ENCODE results near the gene RHBG. TPM values are rescaled to one million over a fixed set of nuclear protein-coding genes. Genes with fewer than 3 reads are reported as not detected.

Gene RHBG
- polyA plus RNA-seq, 4 donors = 0.26 to 26.3 (median 10.4) TPM

DNA sequence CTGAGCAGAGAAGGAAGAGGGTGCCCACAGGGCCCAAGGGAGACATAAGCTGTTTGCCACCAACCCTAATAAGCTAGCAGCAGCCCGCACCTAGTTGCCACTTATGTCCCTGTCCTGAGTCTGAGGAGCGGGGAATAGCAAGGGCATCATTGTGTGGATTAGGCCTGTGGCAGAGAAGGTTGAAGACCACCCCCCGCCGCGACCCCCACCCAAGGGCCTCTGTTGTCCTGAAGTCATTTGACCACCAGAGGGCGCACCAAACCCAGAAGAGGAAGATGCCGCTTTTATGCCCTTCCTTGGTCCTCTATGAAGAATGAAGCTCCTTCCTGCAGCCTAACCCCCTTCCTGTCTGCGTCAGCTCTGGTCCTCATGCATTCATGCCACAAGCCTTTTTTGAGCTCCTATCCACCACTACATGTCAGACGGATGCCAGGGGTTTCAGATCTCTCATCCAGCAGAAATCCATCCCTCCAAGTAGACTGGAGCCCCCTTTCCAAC lies 16.6 kb downstream of the RHBG start:
- DNase-seq (ENCODE audit: low read depth in 4 of 4, low spot score in 3 of 4) = peak in 1 of 4 donors; percentile 52

DNA sequence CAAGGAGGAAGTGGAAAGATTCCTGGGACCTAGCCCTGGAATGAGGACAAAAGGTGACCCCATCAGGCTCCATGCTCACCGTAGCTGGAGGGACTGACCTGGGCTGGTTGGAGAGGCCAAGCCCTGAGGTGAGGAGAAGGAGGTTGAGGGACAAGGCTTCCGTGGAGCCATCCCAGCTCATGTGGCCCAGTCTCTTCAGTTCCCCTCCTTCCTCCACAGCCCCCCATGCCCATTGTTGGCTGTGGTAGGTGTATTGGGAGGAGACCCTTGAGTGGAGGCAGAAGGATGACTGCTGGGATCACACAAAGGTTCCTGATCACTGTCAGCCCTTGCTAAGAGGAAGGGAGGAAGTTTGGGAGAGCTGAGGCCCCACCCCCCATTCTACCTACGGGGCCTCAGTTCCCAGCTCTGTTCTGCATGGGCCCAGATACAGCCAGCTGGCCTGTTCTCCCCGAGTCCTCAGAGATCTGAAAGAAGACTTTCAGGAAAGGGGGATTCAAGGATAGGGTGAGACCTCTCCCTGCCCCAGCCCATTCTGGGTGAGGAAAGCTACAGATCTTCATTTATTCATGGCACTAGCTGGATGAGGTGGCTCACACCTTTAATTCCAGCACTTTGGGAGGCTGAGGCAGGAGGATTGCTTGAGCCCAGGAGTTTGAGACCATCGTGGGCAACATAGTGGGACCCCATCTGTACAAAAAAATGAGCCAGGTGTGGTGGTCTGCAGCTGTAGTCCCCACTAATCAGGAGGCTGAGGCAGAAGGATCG lies 17.3 kb downstream of the RHBG start:
- no peak for DNase-seq (ENCODE audit: low read depth in 4 of 4, low spot score in 3 of 4)

DNA sequence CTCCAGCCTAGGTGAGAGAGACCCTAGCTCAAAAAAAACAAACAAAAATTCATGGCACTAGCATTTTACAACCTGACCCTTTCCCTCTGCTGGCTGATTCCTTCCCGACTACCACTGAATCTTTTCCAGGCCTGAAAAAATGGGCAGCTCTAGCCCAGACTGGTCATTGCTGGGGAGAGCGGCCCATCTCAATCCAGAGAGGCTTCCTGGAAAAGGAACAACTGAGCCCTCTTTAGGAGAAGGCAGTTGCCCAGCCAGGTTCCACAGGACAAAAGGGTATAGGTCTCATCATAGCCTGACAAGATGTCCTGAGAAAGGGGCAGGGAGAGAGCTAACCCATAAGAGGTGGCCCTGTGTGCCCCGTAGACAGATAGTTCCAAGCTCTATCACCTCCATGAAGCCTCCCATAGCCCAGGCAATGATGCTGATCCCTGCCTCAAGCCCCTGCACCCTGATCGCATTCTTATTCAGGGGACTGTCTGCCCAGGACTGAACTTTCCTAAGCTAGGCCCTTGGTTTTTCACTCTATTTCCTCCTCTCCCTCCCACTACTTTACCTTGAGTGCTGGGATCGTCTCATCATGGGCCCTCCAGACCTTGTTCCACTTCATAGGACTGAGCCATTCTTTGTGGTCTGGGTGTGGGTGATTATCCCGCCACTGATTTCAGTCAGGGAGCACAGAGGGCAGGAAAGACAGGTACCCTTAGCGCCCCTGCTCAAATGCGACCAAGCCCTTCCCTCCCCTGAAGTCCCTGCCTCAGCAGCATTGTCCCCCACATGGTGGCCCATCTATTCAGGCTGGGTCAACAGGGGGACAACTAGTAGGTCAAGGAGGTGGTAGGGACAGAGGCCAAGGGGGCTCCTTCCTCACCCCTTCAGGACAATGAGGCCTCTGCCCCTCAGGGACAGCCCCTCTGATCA lies 18.2 kb downstream of the RHBG start:
- DNase-seq (ENCODE audit: low read depth in 4 of 4, low spot score in 3 of 4) = no peak

DNA sequence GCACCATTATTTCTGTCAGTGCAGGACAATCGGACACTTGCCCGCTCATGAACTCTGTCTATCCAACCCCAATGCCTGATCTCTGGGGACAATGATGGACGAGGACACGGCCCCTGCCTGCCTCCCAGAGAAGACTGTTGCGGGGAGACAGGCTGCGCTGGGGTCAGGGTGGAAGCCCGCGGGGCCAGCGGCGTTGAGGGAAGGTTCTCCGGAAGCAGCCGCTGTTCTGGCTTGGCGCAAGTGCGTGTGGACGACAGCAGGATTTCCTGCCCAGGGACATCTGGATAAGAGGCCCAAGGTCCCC lies 18.8 kb downstream of the RHBG start:
- no peak for DNase-seq (ENCODE audit: low read depth in 4 of 4, low spot score in 3 of 4)

DNA sequence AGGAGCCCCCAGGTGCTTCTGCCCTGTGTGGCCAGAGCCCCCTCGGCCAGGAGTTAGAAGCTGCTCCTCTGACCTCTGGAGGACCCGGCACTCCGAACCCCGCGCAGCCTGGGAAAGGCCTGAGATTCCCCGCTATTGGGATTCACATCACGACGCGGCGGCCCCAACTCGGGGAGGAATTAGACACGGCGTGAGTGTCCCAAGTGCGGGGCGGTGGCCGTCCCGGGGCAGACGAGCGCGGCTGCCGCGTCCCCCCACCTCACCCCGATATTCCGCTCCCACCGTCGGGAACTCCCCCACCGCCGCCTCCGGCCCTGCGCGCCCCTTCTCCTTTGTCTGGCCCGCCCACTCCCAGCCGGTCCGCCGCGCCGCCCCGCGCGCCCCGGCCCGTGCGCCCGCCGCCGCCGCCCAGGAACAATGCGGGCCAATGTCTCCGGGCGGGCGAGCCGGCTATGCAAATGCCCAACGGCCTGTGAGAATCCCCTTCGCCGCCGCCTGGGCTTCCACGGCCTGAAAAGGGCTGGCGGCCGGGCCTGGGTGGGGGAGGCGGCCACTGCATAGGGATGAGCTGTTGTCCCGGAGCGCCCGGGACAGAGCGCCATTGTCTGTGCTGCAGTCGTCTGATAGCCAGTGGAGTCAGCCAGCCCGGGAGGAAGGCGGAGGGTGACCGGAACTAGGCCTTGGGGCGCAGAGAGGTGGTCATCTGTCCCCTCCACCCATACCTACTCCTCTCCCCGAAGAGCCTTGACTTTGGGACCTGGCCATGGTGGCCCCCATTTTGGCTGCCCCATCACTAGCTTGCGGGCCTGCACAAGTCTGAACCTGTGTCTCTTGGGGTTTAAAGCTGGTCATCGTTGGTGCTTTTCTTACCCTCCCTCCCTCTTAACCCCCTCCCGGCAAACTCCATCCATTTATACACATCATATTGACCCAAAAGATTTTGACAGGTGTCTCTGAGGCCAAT lies 19.4 kb downstream of the RHBG start:
- no peak for DNase-seq (ENCODE audit: low read depth in 4 of 4, low spot score in 3 of 4)

DNA sequence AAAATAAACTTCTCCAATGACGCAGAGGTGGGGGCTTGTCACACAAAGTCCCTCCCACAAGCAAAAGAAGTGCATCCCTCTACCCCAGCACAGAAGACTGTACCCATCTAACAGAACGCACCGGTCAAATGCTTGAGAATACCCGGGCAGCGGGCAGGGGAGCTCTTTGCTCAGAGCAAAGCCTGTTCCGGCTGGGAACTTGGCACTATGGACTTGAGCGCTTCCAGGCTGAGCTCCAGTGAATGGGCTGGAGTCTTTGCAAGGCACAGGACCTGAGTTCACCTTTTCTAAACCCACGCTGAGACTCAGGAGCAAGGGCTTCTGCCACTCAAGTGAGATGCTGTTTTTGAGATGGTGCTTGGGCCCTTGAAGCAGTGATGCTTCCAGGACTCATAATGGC lies 20.3 kb downstream of the RHBG start:
- no peak for DNase-seq (ENCODE audit: low read depth in 4 of 4, low spot score in 3 of 4)

DNA sequence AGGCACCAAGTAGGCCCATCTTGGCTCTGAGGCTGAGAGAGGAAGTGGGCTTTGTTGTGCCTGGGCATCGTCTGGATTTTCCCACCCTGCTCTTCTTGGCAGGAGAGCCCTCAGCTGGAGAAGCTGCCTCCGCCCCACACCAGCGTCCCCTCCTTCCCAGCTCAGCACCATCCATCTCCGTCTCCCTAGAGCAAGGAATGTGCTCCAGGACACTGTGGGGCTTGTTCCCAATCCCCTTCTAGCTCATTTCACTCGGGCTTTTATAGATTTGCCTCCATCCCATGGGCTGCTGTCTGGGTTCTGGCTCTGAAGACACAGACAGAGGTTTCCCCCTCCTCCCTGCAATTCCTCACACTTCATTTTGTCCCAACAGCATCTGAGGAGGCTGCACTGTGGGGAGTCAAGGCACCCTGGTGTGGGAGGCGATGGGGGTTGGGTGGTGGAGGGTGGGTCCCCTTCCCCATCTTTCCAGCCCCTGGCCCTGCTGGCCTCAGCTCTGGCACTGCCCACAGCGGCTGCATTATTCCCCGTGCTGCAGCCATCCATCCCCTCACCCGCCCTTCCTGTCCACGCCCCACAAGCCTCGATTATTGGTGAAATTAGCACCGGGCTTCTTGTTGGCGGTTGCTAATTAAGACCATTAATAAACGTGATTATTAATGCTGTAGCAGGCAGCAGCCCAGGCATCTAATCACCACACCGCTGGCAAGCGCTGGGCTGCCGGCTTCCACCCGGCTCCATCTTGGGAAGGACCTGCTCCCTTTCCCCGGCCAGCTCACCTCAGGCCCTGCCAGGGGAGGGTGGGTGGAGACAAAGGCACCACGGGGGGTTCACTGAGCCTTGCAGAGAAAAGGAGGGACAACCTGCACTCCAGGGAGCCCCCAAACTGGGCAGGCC lies 21.7 kb downstream of the RHBG start:
- DNase-seq (ENCODE audit: low read depth in 4 of 4, low spot score in 3 of 4) = no peak

DNA sequence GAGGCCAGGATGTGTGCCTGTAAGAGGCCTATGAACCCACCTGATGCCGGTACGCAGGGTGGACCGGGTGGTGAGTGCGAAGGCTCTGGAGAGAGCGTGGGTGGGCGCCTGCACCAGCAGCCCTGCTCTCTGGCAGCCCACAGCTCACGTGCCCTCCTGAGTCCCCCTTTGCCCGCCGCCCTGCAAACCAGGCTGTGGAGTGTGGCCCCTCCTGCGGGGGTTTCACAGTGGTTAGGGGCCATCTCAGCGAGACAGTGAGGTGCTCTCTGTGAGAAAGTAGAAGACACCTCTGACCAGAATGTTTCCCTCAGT lies 22.3 kb downstream of the RHBG start:
- no peak for DNase-seq (ENCODE audit: low read depth in 4 of 4, low spot score in 3 of 4)

DNA sequence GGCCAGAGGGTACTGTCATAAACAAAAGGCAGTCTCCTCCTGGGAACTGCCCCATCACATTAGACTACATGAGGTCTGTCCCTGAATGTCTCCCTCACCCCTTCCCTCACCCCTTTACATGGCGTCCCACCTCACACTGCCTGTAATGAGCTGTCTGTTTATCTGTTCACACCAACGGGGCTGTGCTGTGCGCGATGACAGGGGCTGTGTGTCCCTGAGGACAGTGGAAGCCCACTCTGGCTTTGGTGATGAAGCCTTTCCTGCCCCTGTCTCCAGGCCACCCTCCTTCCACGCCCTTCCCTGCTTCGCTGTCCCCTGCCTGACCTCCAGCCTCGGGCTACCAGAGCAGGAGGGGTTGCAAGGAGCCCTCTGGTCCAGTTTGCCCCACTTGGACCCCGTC lies 22.7 kb downstream of the RHBG start:
- DNase-seq (ENCODE audit: low read depth in 4 of 4, low spot score in 3 of 4) = no peak

DNA sequence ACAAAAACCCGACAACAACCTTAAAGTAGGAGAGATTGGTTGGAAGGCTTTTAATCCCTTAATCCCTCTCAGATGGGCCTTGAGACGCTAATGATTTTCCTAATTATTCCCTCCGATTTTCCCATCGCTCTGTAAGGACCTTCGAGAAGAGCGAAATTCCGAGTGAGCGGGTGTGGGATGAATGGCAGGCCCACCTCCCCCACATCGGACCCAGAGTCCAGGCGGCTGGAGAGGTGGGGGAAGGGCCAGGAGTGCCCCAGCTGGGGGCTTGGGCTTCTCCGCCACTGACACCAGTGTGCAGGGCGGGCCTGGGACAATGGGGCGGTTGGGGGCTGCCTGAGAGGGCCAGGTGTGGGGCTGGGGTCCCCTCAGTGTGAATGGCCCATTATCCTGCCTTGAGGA lies 23.4 kb downstream of the RHBG start:
- no peak for DNase-seq (ENCODE audit: low read depth in 4 of 4, low spot score in 3 of 4)

DNA sequence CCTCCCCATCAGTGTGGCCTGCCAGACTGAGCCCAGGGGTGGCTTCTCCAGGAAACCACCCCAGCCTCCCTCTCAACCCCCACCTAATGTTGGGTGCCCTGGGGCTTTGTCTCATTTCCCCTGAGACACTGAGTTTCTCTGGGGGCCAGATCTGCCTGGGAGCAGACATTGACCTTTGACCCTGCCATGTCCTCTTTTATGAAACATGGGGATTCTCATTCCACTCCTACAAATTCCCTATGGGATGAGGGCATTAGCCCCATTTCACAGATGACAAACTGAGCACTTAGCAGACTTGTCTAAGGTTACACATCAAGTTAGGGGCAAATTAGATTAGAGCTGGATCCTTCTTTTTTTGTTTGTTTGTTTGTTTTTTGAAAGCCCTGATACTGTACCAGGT lies 24.1 kb downstream of the RHBG start:
- no peak for DNase-seq (ENCODE audit: low read depth in 4 of 4, low spot score in 3 of 4)

DNA sequence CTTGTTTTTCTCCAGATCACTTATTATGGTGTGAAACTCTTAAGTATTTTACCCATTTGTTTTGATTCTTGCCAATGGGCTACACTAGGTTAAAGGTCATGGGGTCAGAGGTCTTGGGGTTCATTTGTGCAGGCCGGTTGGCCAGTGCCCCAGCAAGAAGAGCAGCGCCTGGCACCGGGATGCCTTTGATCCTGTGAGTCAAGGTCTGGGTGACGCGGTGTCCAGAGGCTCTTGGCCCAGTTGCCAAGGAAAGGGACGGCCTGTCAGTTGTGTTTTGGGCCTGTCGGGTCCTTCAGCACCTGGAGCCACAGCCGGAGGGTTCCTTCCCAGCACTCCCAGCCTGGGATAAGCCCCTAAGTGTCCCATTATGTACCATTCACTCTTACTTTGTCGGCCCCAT lies 25.1 kb downstream of the RHBG start:
- no peak for DNase-seq (ENCODE audit: low read depth in 4 of 4, low spot score in 3 of 4)

DNA sequence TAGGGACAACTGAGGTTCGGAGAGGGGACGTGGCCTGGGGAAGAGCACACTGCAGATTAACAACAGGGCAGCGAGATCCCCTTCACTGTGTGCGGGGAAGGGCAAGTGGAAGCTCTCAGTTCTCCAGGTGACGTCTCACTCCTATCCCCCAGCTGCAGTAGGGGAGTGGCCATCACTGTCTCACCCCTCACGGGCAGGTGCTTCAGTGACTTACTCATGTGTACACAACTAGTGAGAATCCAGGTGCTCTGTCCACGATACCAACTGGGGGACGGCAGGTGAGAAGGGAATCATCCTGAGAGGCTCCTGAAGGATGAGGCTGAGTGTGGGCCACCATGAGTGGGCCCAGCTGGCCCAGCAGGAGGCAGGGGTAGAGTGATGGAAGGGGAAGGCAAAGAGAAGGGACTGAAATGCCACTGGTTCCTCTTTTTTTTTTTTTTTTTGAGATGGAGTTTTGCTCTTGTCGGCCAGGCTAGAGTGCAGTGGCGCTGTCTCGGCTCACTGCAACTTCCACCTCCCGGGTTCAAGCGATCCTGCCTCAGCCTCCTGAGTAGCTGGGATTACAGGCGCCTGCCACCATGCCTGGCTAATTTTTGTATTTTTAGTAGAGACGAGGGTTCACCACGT lies 25.9 kb downstream of the RHBG start:
- DNase-seq (ENCODE audit: low read depth in 4 of 4, low spot score in 3 of 4) = no peak

DNA sequence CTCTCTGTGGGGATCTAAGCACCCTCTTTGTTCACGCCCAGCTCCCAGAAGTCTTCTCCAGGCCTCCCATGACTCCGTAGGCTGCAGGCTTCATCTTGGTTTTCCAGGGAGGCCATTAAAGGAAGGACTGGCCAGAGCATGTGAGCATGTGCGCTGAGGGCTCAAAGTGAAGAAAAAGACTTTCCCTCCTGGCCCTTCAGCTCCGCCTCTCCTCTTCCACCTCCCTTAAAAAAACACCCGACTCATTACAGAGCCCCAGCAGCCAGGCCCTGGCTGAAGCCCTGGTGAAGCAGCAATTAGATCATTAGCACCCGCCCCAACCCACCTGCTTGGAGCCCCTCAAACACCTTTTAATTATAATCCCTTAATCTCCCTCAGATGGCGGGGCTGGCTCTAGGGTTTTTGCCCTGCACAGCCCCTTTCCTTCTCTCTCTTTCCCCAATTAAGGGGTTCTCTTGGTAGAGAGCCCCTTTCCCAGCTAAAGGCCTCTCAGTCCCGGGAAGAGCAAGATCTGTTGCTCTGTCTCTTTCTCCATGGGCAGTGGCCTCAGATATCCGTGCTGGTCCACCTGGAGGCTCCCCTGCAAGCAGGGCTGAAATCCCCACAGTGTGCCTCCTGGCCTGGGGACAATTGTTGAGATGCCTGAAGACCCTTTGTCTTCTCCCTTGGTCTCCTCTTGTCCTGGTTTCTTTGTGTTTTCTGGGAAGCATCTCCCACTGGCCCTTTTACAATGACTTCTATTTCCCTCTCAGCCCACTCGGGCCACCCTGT lies 30.5 kb downstream of the RHBG start:
- DNase-seq (ENCODE audit: low read depth in 4 of 4, low spot score in 3 of 4) = no peak

DNA sequence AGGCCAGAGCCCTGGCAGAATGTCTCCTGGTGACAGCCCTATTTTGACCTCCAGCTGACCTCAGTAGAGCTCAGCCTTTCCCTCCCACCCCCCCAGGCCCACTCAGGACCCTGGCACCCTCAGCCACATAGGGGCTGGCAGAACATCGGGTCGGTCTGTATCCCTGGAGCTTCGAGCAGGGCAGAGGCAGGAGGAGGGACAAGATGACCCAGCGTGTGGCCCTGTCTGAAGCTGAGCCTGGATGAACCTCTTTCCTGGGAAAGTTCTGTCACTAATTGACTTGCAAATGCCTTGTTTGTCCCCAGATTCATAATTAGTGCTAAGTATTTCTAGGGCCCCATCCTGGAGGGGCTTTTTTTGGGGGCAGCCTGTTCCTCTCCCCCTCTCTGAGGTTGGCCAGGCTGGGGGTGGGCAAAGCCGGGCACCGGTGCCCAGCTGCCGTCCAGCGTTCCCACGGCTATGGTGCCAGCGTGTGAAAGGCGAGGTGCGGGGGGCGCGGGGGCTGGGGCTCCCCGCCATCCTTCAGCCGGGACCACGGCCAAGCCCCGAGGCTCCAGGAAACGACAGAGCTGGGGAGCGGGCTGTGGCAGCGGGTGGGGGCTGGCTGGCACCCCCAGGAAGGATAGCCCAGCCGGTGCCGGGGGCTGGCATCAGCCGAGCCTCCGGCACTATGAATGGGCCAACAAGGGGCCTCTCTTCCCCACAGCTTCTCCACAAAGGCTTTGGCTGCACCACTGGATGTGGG lies 31.4 kb downstream of the RHBG start:
- DNase-seq (ENCODE audit: low read depth in 4 of 4, low spot score in 3 of 4) = no peak

DNA sequence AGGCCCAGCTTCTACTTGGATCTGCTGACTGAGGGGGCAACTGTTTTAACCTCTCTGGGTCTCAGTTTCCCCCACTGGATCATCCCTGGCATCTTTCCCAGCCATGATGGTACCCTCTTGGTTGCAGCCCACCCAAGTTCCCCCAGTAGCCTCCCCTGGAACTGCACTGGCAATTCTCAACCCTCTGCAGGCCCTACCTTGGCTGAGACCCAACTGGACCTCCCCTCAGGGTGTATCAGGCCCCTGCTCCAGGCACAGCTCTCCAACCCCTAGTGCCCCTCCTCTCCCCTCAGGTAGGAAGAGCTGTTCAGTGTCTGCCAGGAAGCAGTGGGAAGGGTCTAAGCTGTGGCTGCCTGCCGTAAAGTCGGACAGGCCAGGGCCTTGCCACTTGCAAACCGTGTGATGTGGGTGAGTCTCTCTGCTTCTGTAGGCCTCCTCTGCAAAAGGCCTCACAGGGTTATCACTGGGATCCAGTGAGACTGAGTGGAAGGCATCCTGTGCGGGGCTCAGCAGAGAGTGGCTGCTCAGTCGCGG lies 32.1 kb downstream of the RHBG start:
- no peak for DNase-seq (ENCODE audit: low read depth in 4 of 4, low spot score in 3 of 4)

DNA sequence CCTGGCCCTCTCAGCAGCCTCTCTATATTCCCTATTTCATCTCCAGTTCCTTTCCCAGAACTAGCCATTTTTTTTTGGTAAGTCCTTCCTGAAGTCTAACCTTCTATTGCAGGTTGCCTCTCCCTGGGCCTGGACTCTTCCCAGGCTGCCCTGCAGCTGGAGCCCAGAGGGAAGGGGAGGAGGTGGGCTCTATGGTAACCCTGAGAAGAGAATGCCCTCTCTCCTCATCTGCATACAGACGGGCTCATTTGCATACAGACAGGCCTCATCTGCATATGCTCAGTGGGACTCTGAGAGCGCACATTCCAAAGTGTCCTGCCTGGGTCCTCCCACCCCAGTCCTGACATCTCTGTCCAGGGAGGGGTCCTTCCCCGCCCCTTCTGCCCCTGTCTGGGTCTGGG lies 32.7 kb downstream of the RHBG start:
- DNase-seq (ENCODE audit: low read depth in 4 of 4, low spot score in 3 of 4) = no peak
